Fibroblast of the aortic adventitia (primary cell): ENCODE measurements around the gene PADI1. TPM values are rescaled to one million over a fixed set of nuclear protein-coding genes. Genes with fewer than 3 reads are reported as not detected.

Experiments
- DNase-seq: peaks from one replicate; pipeline ENCODE4 v3.0.0-alpha.2; 2010; ENCODE audit warnings: low read depth
- H3K4me3 ChIP-seq: 2 replicates; pipeline ENCODE4 v1.5.1; 2011; ENCODE audit warnings: low read depth, mild to moderate bottlenecking, control low read depth, low read length, moderate library complexity
- total RNA-seq: library from RNA; depleted of rRNA; stranded (reverse); fragments of >200 nt; gene quantifications from 2 replicates; pipeline ENCODE4 v1.2.3, GENCODE V29; 2012; ENCODE audit warnings: low replicate concordance
- TF ChIP-seq, protein P1 (sequence below): IDR thresholded peaks from 2 replicates; pipeline ENCODE4 v1.5.1; 2011; ENCODE audit warnings: mild to moderate bottlenecking, low read length, control low read depth, inconsistent platforms; ENCODE audit not compliant: insufficient read depth

PADI1 gene
- total RNA-seq, 1 donor, result 0.09 TPM

- DNase-seq, result no peak
Observed at GRCh38 chr1:17248781-17249180, 43.9 kb downstream of the PADI1 start, which contains the start of gene PADI3. TSS of gene PADI3 (plus strand) at chr1:17249098. CDS start at chr1:17249138, 40 bp downstream.

DNA sequence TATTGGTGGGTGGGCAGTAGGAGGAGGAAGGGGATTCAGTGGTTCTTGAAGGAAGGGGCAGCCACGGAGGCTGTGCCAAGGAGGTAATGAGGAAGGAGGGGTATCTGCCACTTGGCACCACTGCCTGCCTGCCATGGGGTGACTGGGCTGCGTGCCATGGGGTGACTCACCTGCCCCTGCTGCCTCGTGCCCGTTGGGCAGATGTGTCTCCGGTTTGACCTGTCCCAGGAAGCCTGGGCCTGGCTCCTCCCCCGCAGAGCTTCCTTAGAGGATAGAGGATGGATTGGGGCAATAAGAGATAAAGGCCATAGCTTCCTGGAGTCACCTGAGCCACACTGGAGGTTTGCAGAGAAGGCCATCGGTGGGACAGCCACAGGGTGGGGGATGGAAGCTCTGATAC, 45.7 kb downstream of the PADI1 start:
- no peak for DNase-seq
- no peak overlapping the region for H3K4me3 ChIP-seq
- TF ChIP-seq, protein P1, sequence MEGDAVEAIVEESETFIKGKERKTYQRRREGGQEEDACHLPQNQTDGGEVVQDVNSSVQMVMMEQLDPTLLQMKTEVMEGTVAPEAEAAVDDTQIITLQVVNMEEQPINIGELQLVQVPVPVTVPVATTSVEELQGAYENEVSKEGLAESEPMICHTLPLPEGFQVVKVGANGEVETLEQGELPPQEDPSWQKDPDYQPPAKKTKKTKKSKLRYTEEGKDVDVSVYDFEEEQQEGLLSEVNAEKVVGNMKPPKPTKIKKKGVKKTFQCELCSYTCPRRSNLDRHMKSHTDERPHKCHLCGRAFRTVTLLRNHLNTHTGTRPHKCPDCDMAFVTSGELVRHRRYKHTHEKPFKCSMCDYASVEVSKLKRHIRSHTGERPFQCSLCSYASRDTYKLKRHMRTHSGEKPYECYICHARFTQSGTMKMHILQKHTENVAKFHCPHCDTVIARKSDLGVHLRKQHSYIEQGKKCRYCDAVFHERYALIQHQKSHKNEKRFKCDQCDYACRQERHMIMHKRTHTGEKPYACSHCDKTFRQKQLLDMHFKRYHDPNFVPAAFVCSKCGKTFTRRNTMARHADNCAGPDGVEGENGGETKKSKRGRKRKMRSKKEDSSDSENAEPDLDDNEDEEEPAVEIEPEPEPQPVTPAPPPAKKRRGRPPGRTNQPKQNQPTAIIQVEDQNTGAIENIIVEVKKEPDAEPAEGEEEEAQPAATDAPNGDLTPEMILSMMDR, result no peak

More at GRCh38 chr1:17248781-17249180, 43.9 kb downstream of the PADI1 start, which contains the start of gene PADI3:
- H3K4me3 ChIP-seq, result no peak within 1 kb of the TSS
- TF ChIP-seq, protein P1, result no peak

DNA sequence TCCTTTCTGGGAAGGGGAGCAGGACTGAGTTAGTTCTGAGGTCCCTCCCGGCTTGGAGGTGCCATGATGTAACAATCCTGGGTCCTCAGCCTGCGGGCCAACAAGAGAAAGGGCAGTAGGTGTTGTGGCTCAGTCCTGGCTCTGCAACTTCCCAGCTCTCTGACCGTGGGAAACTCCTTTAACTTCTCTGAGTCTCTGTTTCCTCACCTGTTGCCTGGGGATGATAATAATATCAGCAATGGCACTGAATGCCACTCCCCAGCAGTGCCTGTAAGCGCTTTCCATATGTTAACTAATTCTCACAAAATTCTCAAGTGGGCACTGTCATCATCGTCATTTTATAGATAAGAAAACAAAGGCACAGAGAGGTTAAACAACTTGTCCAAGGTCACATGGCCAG, 46.3 kb downstream of the PADI1 start:
- DNase-seq, result no peak
- H3K4me3 ChIP-seq, result no peak overlapping the region
- TF ChIP-seq, protein P1, result no peak

GRCh38 chr1:17251701-17252376, 46.9 kb downstream of the PADI1 start:
- TF ChIP-seq, protein P1, result no peak
- no peak overlapping the region for H3K4me3 ChIP-seq
- DNase-seq, result no peak

DNA sequence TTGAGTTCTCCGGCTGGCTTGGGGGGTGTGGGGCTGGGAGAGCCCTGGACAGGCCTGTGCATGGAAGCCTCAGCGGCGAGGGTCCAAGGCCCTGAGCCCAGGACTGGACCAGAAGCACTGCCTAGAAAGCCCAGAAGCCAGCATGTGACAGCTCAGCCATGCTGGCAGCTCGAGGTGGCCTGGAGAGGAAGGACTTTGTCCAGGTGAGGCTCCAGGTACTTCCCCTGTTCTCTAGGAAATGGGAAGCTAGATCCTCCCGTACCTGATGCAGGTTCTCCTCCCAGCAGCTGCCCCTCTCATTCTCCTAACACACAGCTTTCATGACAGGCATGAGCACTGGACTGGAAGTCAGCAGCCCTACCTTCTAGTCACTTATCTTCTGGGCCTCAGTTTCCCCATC, 50.4 kb downstream of the PADI1 start:
- no peak overlapping the region for H3K4me3 ChIP-seq
- TF ChIP-seq, protein P1, result no peak
- no peak for DNase-seq

GRCh38 chr1:17258116-17258757, 53.3 kb downstream of the PADI1 start:
- TF ChIP-seq, protein P1, result no peak
- peak; percentile 20 for DNase-seq

More at GRCh38 chr1:17258116-17258757, 53.3 kb downstream of the PADI1 start:
- no peak overlapping the region for H3K4me3 ChIP-seq
